HCT116 (cell line): ENCODE results near the gene MORC4. TPM values are rescaled to one million over a fixed set of nuclear protein-coding genes. Genes with fewer than 3 reads are reported as not detected.

Source experiments
- ATAC-seq: fragments of 200-7000 bp; cut with Tn5 transposase; 2 replicates; pipeline ENCODE4 v1.9.1; 2020; ENCODE audit warnings: mild to moderate bottlenecking, moderate library complexity
- BruUV-seq: library from RNA; stranded (reverse); fragments of 400-500 nt; replicated peaks from 2 replicates; lab custom pipeline; 2021; lab: Mats Ljungman, UMichigan
- CTCF ChIA-PET: fragments of 300-600 bp; sonication (Branson Sonifier 250); formaldehyde crosslinking; loops from one replicate; lab custom pipeline; 2021; ENCODE audit warnings: antibody characterized with exemption; lab: Charles Lee
- POLR2A ChIA-PET: fragments of 300-600, 350-600 bp; sonication (Branson Sonifier 250); formaldehyde crosslinking; loops from one replicate; lab custom pipeline; 2021; ENCODE audit warnings: antibody characterized with exemption; lab: Charles Lee
- RAD21 ChIA-PET, 2 experiments: fragments of 300-600 bp; sonication (Branson Sonifier 250); formaldehyde crosslinking; loops; one replicate each; lab custom pipeline; 2023; ENCODE audit warnings: low total read pairs in 2 of 2; ENCODE audit not compliant: uncharacterized antibody in 2 of 2, unreplicated experiment in 2 of 2, low non-redundant PET in 1 of 2; lab: Charles Lee
- DNase-seq: peaks from one replicate; pipeline ENCODE4 v3.0.0-alpha.2; 2010; ENCODE audit warnings: low read depth, low spot score
- H2AFZ ChIP-seq: fragments of 200-600 bp; shearing (Covaris generic), sonication (generic); 2 replicates; pipeline ENCODE4 v1.6.1; 2017; ENCODE audit warnings: low read depth, mixed run types, mixed read lengths, antibody characterized with exemption, low read length; ENCODE audit not compliant: poor library complexity, severe bottlenecking
- H3K27ac ChIP-seq: 2 replicates; pipeline ENCODE4 v1.5.1; 2012; ENCODE audit warnings: low read depth, low read length
- H3K27me3 ChIP-seq: fragments of 200-600 bp; sonication (generic); 2 replicates; pipeline ENCODE4 v1.6.1; 2016; ENCODE audit warnings: mixed run types, low read length, mixed read lengths; ENCODE audit not compliant: insufficient read depth
- H3K36me3 ChIP-seq, 2 experiments: fragments of 200-500 bp in 1 of 2; fragments of 200-600 bp in 1 of 2; sonication (Bioruptor generic) in 1 of 2; sonication (generic) in 1 of 2; 2 replicates each; pipeline versions ENCODE4 v1.5.1 to v1.6.1; 2014 to 2016; ENCODE audit warnings: low read length in 2 of 2, inconsistent platforms in 1 of 2, mixed read lengths in 1 of 2, mixed run types in 1 of 2; ENCODE audit not compliant: insufficient read depth in 2 of 2, control insufficient read depth in 1 of 2
- H3K4me1 ChIP-seq, 2 experiments: fragments of 200-600 bp in 1 of 2; sonication (generic) in 1 of 2; 2 replicates each; pipeline versions ENCODE4 v1.5.1 to v1.6.1; 2012 to 2017; ENCODE audit warnings: low read length in 2 of 2, inconsistent platforms in 1 of 2, mild to moderate bottlenecking in 1 of 2, mixed read lengths in 1 of 2, mixed run types in 1 of 2, moderate library complexity in 1 of 2; ENCODE audit not compliant: insufficient read depth in 2 of 2, control insufficient read depth in 1 of 2
- H3K4me2 ChIP-seq: fragments of 200-600 bp; sonication (generic); 2 replicates; pipeline ENCODE4 v1.6.1; 2017; ENCODE audit warnings: mixed run types, low read length, mixed read lengths
- H3K4me3 ChIP-seq, 2 experiments: fragments of 200-600 bp in 1 of 2; sonication (generic) in 1 of 2; replicated peaks in 1 of 2; 2 replicates each; pipeline ENCODE4 v1.5.1; 2011 to 2016; ENCODE audit warnings: low read length in 2 of 2, control low read depth in 1 of 2, low read depth in 1 of 2, mild to moderate bottlenecking in 1 of 2, mixed read lengths in 1 of 2, mixed run types in 1 of 2
- H3K79me2 ChIP-seq: fragments of 200-600 bp; sonication (generic); 2 replicates; pipeline ENCODE4 v1.6.1; 2017; ENCODE audit warnings: mild to moderate bottlenecking, mixed run types, low read length, moderate library complexity, mixed read lengths; ENCODE audit not compliant: insufficient read depth
- H3K9ac ChIP-seq: fragments of 200-600 bp; sonication (generic); 2 replicates; pipeline ENCODE4 v1.6.1; 2016; ENCODE audit warnings: low read length, mixed read lengths
- H3K9me2 ChIP-seq: fragments of 200-600 bp; sonication (generic), shearing (Covaris generic); 2 replicates; pipeline ENCODE4 v1.6.1; 2017; ENCODE audit warnings: mixed run types, mild to moderate bottlenecking, moderate library complexity; ENCODE audit not compliant: insufficient read depth
- H3K9me3 ChIP-seq, 2 experiments: fragments of 200-500 bp in 1 of 2; fragments of 200-600 bp in 1 of 2; sonication (Bioruptor generic) in 1 of 2; sonication (generic) in 1 of 2; 2 replicates each; pipeline ENCODE4 v1.6.1; 2014 to 2017; ENCODE audit warnings: low read length in 2 of 2, mixed read lengths in 2 of 2, inconsistent platforms in 1 of 2, low read depth in 1 of 2, mild to moderate bottlenecking in 1 of 2, mixed run types in 1 of 2, moderate library complexity in 1 of 2; ENCODE audit not compliant: control insufficient read depth in 1 of 2, insufficient read depth in 1 of 2
- H4K20me1 ChIP-seq: fragments of 200-600 bp; sonication (generic), shearing (Covaris generic); 2 replicates; pipeline ENCODE4 v1.6.1; 2017; ENCODE audit warnings: mixed run types, mild to moderate bottlenecking, moderate library complexity; ENCODE audit not compliant: insufficient read depth
- CBX3 ChIP-seq: IDR thresholded peaks from 2 replicates; pipeline ENCODE4 v1.6.1; 2012; ENCODE audit warnings: low read depth
- CEBPB ChIP-seq: IDR thresholded peaks from 2 replicates; pipeline ENCODE4 v1.6.1; 2012; ENCODE audit warnings: low read depth
- EGR1 ChIP-seq: IDR thresholded peaks from 2 replicates; pipeline ENCODE4 v1.6.1; 2012; ENCODE audit warnings: low read depth
- EZH2 ChIP-seq: fragments of 200-600 bp; sonication (generic); IDR thresholded peaks from 2 replicates; pipeline ENCODE4 v1.6.1; 2017; ENCODE audit warnings: antibody characterized with exemption, mixed run types
- EZH2phosphoT487 ChIP-seq: fragments of 200-600 bp; IDR thresholded peaks from 2 replicates; pipeline ENCODE4 v1.6.1; 2018; ENCODE audit warnings: antibody characterized with exemption, borderline replicate concordance
- FOSL1 ChIP-seq: IDR thresholded peaks from 2 replicates; pipeline ENCODE4 v1.6.1; 2012; ENCODE audit warnings: low read depth
- JUND ChIP-seq: IDR thresholded peaks from 2 replicates; pipeline ENCODE4 v1.6.1; 2012
- POLR2A ChIP-seq: IDR thresholded peaks from 2 replicates; pipeline ENCODE4 v1.7.0; 2011; ENCODE audit warnings: borderline replicate concordance; ENCODE audit not compliant: insufficient read depth, insufficient read length; ENCODE audit errors: extremely low read depth
- POLR2AphosphoS5 ChIP-seq: IDR thresholded peaks from 2 replicates; pipeline ENCODE4 v1.6.1; 2011; ENCODE audit warnings: mild to moderate bottlenecking, low read depth, low read length, moderate library complexity
- RAD21 ChIP-seq: IDR thresholded peaks from 2 replicates; pipeline ENCODE4 v1.6.1; 2012; ENCODE audit warnings: low read depth, mild to moderate bottlenecking
- SIN3A ChIP-seq: IDR thresholded peaks from 2 replicates; pipeline ENCODE4 v1.6.1; 2012; ENCODE audit warnings: low read depth
- SP1 ChIP-seq: IDR thresholded peaks from 2 replicates; pipeline ENCODE4 v1.6.1; 2012; ENCODE audit warnings: low read depth
- SRF ChIP-seq: IDR thresholded peaks from 2 replicates; pipeline ENCODE4 v1.6.1; 2012; ENCODE audit warnings: low read depth
- TCF7L2 ChIP-seq: IDR thresholded peaks from 2 replicates; pipeline ENCODE4 v1.7.0; 2011; ENCODE audit warnings: borderline replicate concordance, inconsistent platforms; ENCODE audit not compliant: insufficient read depth, insufficient read length; ENCODE audit errors: extremely low read depth
- YY1 ChIP-seq: IDR thresholded peaks from 2 replicates; pipeline ENCODE4 v1.6.1; 2011; ENCODE audit warnings: low read length, low read depth, moderate library complexity, mild to moderate bottlenecking; ENCODE audit not compliant: insufficient replicate concordance; ENCODE audit errors: extremely low read depth
- ZFX ChIP-seq: fragments of 450-650 bp; IDR thresholded peaks from 2 replicates; pipeline ENCODE4 v1.6.1; 2017
- ZNF274 ChIP-seq: fragments of 200-500 bp; sonication (Bioruptor generic); IDR thresholded peaks from 2 replicates; pipeline ENCODE4 v1.6.1; 2014; ENCODE audit warnings: mild to moderate bottlenecking, low read depth, low read length, inconsistent platforms
- intact Hi-C: fragments of 100-400 bp; cut with micrococcal nuclease; formaldehyde crosslinking; loops from 2 replicates; pipeline ENCODE4 v1.10.0; 2022
- total RNA-seq: library from RNA; stranded (reverse); gene quantifications from one replicate; pipeline ENCODE4 v1.2.1, GENCODE V29; 2021; ENCODE audit not compliant: unreplicated experiment
- TF ChIP-seq, protein P1 (sequence below): IDR thresholded peaks from 2 replicates; pipeline ENCODE4 v1.6.1; 2012
- TF ChIP-seq, protein P2 (sequence below): IDR thresholded peaks from 2 replicates; pipeline ENCODE4 v1.6.1; 2012; ENCODE audit warnings: low read depth
- TF ChIP-seq, protein P3 (sequence below): IDR thresholded peaks from 2 replicates; pipeline ENCODE4 v1.6.1; 2012
- TF ChIP-seq, protein P4 (sequence below), 3 experiments: fragments of 200-600 bp in 1 of 3; sonication (generic) in 1 of 3; IDR thresholded peaks in 2 of 3; conservative IDR thresholded peaks in 1 of 3; 2 replicates each; pipeline ENCODE4 v1.5.1; 2012 to 2017; ENCODE audit warnings: low read depth in 2 of 3, low read length in 2 of 3, antibody characterized with exemption in 1 of 3, borderline replicate concordance in 1 of 3, control low read depth in 1 of 3, mild to moderate bottlenecking in 1 of 3, mixed read lengths in 1 of 3, mixed run types in 1 of 3, moderate library complexity in 1 of 3; ENCODE audit not compliant: insufficient read depth in 1 of 3

Gene MORC4
- total RNA-seq, 1 experiment from 2014 or later = 20.6 TPM

DNA sequence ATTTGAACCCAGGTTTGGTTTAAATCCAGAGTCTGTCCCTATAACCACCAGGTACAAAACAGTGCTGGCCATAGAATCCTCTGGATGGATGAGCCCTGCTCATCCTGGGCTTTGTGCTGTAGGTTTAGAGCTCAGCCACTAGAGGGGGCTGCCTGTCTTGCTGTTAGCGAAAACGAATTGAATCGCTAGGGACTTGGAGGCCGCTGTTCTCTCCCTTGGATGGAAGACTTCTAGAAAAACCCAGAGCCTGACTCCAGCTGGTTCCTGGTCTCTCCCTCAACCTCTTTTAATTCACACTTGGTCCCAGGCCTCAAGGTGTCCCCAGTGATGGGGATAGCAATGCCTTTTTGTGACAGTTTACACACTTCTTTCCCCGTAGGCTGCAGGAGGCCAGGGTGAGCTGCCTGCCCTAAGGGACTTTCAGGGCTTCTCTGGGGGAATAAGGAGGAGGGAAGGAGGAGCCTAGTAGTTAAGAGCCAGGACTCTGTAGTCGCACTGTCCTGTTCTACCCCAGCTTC is 105.6 kb downstream of the MORC4 start (continued):
- no peak for TF ChIP-seq YY1
- TF ChIP-seq ZNF274 = no peak
- TF ChIP-seq SP1 = no peak

DNA sequence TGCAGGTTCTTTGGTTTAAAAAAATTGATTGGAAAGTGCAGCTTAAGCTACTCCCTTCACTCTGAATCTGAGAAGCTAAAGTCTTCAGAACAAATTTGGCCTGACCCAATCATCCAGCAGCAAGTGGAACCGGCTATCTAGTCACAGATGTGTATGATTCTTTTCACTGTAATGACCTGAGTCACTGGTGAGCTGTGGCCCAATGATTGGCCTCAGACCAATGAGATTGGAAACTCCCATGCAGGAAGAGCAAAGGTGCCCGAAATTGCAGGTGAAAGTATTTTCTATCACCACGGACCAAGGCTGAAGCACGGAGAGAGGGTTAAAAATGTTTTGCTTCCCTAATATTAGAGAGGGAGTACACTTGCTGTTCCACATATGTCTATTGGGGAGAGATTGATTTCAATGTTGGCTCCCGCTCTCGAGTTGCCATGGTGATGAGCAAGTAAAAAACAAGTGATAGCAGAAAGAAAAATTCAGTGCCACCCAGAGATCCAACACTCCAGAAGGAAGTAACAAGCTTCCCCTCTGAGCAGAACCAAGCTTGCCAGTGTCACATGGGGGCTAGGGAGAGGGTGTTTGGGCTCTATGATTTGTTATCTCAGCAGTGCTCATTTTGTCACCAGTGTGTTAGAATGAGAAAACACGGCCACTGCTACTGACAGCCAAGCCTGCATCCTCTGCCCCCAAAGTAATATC is 108.1 kb downstream of the MORC4 start:
- Histone ChIP-seq H3K4me3 (no peak overlapping the region), H4K20me1 (no peaks in the 10 kb centered on the region), H3K9me2 (no peaks in the 10 kb centered on the region), H3K9ac (no peak overlapping the region), H3K27ac (no peak overlapping the region), H3K4me1 (peaks cover 15 to 25% of the 10 kb centered on the region in 2 experiments), H3K36me3 (no peaks in the 10 kb centered on the region), H3K9me3 (no peaks in the 10 kb centered on the region), H3K4me2 (no peak overlapping the region), H2AFZ (no peak overlapping the region), H3K27me3 (no peaks in the 10 kb centered on the region), H3K79me2 (no peaks in the 10 kb centered on the region)
- RAD21 ChIA-PET = no interaction called here
- POLR2A ChIA-PET = no interaction called here
- ATAC-seq = no peak
- no peak for DNase-seq
- TF ChIP-seq SP1 (no peak), POLR2AphosphoS5 (no peak), EZH2phosphoT487 (no peak), CEBPB (no peak), SRF (no peak), ZNF274 (no peak), FOSL1 (no peak), RAD21 (no peak), POLR2A (no peak), TCF7L2 (no peak), CBX3 (no peak), EZH2 (no peak), ZFX (no peak), JUND (no peak), EGR1 (no peak), SIN3A (no peak)
- TF ChIP-seq, protein P1, sequence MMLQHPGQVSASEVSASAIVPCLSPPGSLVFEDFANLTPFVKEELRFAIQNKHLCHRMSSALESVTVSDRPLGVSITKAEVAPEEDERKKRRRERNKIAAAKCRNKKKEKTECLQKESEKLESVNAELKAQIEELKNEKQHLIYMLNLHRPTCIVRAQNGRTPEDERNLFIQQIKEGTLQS = no peak
- TF ChIP-seq, protein P2, sequence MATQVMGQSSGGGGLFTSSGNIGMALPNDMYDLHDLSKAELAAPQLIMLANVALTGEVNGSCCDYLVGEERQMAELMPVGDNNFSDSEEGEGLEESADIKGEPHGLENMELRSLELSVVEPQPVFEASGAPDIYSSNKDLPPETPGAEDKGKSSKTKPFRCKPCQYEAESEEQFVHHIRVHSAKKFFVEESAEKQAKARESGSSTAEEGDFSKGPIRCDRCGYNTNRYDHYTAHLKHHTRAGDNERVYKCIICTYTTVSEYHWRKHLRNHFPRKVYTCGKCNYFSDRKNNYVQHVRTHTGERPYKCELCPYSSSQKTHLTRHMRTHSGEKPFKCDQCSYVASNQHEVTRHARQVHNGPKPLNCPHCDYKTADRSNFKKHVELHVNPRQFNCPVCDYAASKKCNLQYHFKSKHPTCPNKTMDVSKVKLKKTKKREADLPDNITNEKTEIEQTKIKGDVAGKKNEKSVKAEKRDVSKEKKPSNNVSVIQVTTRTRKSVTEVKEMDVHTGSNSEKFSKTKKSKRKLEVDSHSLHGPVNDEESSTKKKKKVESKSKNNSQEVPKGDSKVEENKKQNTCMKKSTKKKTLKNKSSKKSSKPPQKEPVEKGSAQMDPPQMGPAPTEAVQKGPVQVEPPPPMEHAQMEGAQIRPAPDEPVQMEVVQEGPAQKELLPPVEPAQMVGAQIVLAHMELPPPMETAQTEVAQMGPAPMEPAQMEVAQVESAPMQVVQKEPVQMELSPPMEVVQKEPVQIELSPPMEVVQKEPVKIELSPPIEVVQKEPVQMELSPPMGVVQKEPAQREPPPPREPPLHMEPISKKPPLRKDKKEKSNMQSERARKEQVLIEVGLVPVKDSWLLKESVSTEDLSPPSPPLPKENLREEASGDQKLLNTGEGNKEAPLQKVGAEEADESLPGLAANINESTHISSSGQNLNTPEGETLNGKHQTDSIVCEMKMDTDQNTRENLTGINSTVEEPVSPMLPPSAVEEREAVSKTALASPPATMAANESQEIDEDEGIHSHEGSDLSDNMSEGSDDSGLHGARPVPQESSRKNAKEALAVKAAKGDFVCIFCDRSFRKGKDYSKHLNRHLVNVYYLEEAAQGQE = no peak
- TF ChIP-seq, protein P3, sequence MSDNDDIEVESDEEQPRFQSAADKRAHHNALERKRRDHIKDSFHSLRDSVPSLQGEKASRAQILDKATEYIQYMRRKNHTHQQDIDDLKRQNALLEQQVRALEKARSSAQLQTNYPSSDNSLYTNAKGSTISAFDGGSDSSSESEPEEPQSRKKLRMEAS = no peak
- TF ChIP-seq, protein P4, sequence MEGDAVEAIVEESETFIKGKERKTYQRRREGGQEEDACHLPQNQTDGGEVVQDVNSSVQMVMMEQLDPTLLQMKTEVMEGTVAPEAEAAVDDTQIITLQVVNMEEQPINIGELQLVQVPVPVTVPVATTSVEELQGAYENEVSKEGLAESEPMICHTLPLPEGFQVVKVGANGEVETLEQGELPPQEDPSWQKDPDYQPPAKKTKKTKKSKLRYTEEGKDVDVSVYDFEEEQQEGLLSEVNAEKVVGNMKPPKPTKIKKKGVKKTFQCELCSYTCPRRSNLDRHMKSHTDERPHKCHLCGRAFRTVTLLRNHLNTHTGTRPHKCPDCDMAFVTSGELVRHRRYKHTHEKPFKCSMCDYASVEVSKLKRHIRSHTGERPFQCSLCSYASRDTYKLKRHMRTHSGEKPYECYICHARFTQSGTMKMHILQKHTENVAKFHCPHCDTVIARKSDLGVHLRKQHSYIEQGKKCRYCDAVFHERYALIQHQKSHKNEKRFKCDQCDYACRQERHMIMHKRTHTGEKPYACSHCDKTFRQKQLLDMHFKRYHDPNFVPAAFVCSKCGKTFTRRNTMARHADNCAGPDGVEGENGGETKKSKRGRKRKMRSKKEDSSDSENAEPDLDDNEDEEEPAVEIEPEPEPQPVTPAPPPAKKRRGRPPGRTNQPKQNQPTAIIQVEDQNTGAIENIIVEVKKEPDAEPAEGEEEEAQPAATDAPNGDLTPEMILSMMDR (IDR thresholded peaks at IDR 0.05 in 2 of 3, conservative IDR thresholded peaks at IDR 0.05 in 1 of 3; ENCODE audit: borderline replicate concordance in 1 of 3, insufficient read depth in 1 of 3, low read depth in 2 of 3, low read length in 2 of 3) = no peak
- intact Hi-C loops = loop anchor here (10.0 kb wide), 5 partner anchors 133 to 1183 kb away; no protein-coding TSS in a partner anchor
- CTCF ChIA-PET = interaction anchor here (3.5 kb wide), 1 partner anchor 68 kb away, joined by 28 read pairs; no protein-coding TSS in a partner anchor
- no TSS peak for BruUV-seq
